Neutrophil (primary cell): Measurements from ENCODE around the gene TRIM68.

Experiments
- H3K27ac ChIP-seq: fragments of 200-600 bp; sonication (generic); 2 replicates; pipeline ENCODE4 v1.5.1; 2016; ENCODE audit warnings: mild to moderate bottlenecking, moderate library complexity
- H3K27me3 ChIP-seq: fragments of 200-600 bp; sonication (generic); 2 replicates; pipeline ENCODE4 v1.6.0; 2016; ENCODE audit warnings: mild to moderate bottlenecking
- H3K36me3 ChIP-seq: fragments of 200-600 bp; sonication (generic); 2 replicates; pipeline ENCODE4 v1.5.1; 2017
- H3K4me1 ChIP-seq, 2 experiments: fragments of 200-600 bp in 1 of 2; sonication (generic) in 1 of 2; 1 replicate in 1 of 2; 2 replicates in 1 of 2; pipeline versions ENCODE4 v1.5.1 to v1.6.1; 2013 to 2016; ENCODE audit warnings: low read depth in 1 of 2, low read length in 1 of 2, mild to moderate bottlenecking in 1 of 2, moderate library complexity in 1 of 2; ENCODE audit not compliant: control insufficient read depth in 1 of 2, insufficient read depth in 1 of 2
- H3K4me3 ChIP-seq, 2 experiments: fragments of 200-600 bp in 1 of 2; sonication (generic) in 1 of 2; 1 replicate in 1 of 2; 2 replicates in 1 of 2; pipeline ENCODE4 v1.5.1; 2013 to 2016; ENCODE audit warnings: low read depth in 1 of 2, low read length in 1 of 2, mild to moderate bottlenecking in 1 of 2, moderate library complexity in 1 of 2
- H3K9me3 ChIP-seq: fragments of 200-600 bp; sonication (generic); 2 replicates; pipeline ENCODE4 v1.5.1; 2016
- CTCF ChIP-seq: fragments of 200-600 bp; sonication (generic); IDR thresholded peaks from 2 replicates; pipeline ENCODE4 v1.5.1; 2016; ENCODE audit warnings: antibody characterized with exemption

Gene TRIM68

GRCh38 chr11:4643682-4644081 lies 35.7 kb upstream of the TRIM68 start, which contains the start of gene OR51E1:
TSS of gene OR51E1 (plus strand) at chr11:4643982. CDS start at chr11:4652527, 8,545 bp downstream.
- Histone ChIP-seq H3K9me3 (no peaks in the 10 kb centered on the region), H3K4me1 (no peaks in the 10 kb centered on the region), H3K27me3 (peaks cover 14% of the 10 kb centered on the region), H3K27ac (no peak within 1 kb of the TSS), H3K36me3 (no peaks in the 10 kb centered on the region), H3K4me3 (no peak within 1 kb of the TSS)
- TF ChIP-seq CTCF = no peak

GRCh38 chr11:4643076-4643475 lies 35.0 kb upstream of the TRIM68 start:
- Histone ChIP-seq H3K27me3 (peaks cover 15% of the 10 kb centered on the region), H3K36me3 (no peaks in the 10 kb centered on the region), H3K4me1 (no peaks in the 10 kb centered on the region), H3K9me3 (no peaks in the 10 kb centered on the region), H3K27ac (no peak overlapping the region), H3K4me3 (no peak overlapping the region)
- TF ChIP-seq CTCF = no peak

- Histone ChIP-seq H3K9me3 (no peaks in the 10 kb centered on the region), H3K36me3 (no peaks in the 10 kb centered on the region), H3K27me3 (peaks cover 24% of the 10 kb centered on the region), H3K4me1 (no peaks in the 10 kb centered on the region), H3K27ac (no peak overlapping the region), H3K4me3 (no peak overlapping the region)
- no peak for TF ChIP-seq CTCF
These were observed 34.0 kb upstream of the TRIM68 start for GRCh38 chr11:4642043-4642442.

- no peaks in the 10 kb centered on the region for H3K4me1 ChIP-seq
- no peak for TF ChIP-seq CTCF
- H3K27me3 ChIP-seq = peaks cover 28% of the 10 kb centered on the region
- H3K27ac ChIP-seq = no peak overlapping the region
- H3K9me3 ChIP-seq = no peaks in the 10 kb centered on the region
- no peaks in the 10 kb centered on the region for H3K36me3 ChIP-seq
- H3K4me3 ChIP-seq = no peak overlapping the region
These were observed 33.5 kb upstream of the TRIM68 start for GRCh38 chr11:4641501-4641900.

GRCh38 chr11:4639931-4640330 lies 31.9 kb upstream of the TRIM68 start:
- no peak overlapping the region for H3K4me3 ChIP-seq
- H3K27me3 ChIP-seq = peaks cover 40% of the 10 kb centered on the region
- H3K4me1 ChIP-seq = no peaks in the 10 kb centered on the region
- no peaks in the 10 kb centered on the region for H3K9me3 ChIP-seq
- no peaks in the 10 kb centered on the region for H3K36me3 ChIP-seq
- H3K27ac ChIP-seq = no peak overlapping the region
- no peak for TF ChIP-seq CTCF

- no peak overlapping the region for H3K4me3 ChIP-seq
- H3K9me3 ChIP-seq = no peaks in the 10 kb centered on the region
- peaks cover 35% of the 10 kb centered on the region for H3K27me3 ChIP-seq
- H3K4me1 ChIP-seq = no peaks in the 10 kb centered on the region
- no peak for TF ChIP-seq CTCF
- H3K36me3 ChIP-seq = no peaks in the 10 kb centered on the region
- H3K27ac ChIP-seq = no peak overlapping the region
These were observed 29.6 kb upstream of the TRIM68 start for GRCh38 chr11:4637662-4638047.
